Kidney epithelial cell (primary cell): ENCODE data around the gene PTPRO. TPM values are rescaled to one million over a fixed set of nuclear protein-coding genes. Genes with fewer than 3 reads are reported as not detected.

ENCODE experiments used
- DNase-seq: peaks from one replicate; pipeline ENCODE4 v3.0.0-alpha.2; 2010; ENCODE audit warnings: low read depth
- H3K27me3 ChIP-seq: 2 replicates; pipeline ENCODE4 v1.6.0; 2011; ENCODE audit warnings: low read length; ENCODE audit not compliant: control insufficient read depth, insufficient read depth
- H3K36me3 ChIP-seq: 2 replicates; pipeline ENCODE4 v1.5.1; 2011; ENCODE audit warnings: low read length; ENCODE audit not compliant: control insufficient read depth, insufficient read depth
- H3K4me3 ChIP-seq: 2 replicates; pipeline ENCODE4 v1.5.1; 2011; ENCODE audit warnings: low read depth, mild to moderate bottlenecking, control low read depth, low read length
- CTCF ChIP-seq: IDR thresholded peaks from 2 replicates; pipeline ENCODE4 v1.5.1; 2011; ENCODE audit warnings: mild to moderate bottlenecking, moderate library complexity, low read length, control low read depth, inconsistent platforms; ENCODE audit not compliant: insufficient read depth, poor library complexity, severe bottlenecking
- total RNA-seq: library from RNA; depleted of rRNA; stranded (reverse); fragments of >200 nt; gene quantifications from 2 replicates; pipeline ENCODE4 v1.2.3, GENCODE V29; 2015

Gene PTPRO
- total RNA-seq, 1 donor from 2014 or later, result 3.7 TPM

GRCh38 chr12:15600223-15600935 is 278.1 kb downstream of the PTPRO start:
- no peak for DNase-seq
- Histone ChIP-seq H3K27me3 (no peaks in the 10 kb centered on the region), H3K4me3 (no peak overlapping the region), H3K36me3 (no peaks in the 10 kb centered on the region)
- TF ChIP-seq CTCF, result no peak

- no peaks in the 10 kb centered on the region for H3K27me3 ChIP-seq
- peak; percentile 47 for DNase-seq
- no peaks in the 10 kb centered on the region for H3K36me3 ChIP-seq
- no peak for TF ChIP-seq CTCF
- no peak overlapping the region for H3K4me3 ChIP-seq
Observed at GRCh38 chr12:15601210-15601800, 279.0 kb downstream of the PTPRO start.

GRCh38 chr12:15602051-15602672 is 279.9 kb downstream of the PTPRO start:
- no peak for TF ChIP-seq CTCF
- no peak for DNase-seq
- no peak overlapping the region for H3K4me3 ChIP-seq
- no peaks in the 10 kb centered on the region for H3K36me3 ChIP-seq
- no peaks in the 10 kb centered on the region for H3K27me3 ChIP-seq

GRCh38 chr12:15603474-15604085 is 281.3 kb downstream of the PTPRO start:
- Histone ChIP-seq H3K4me3 (no peak overlapping the region), H3K36me3 (no peaks in the 10 kb centered on the region), H3K27me3 (no peaks in the 10 kb centered on the region)
- DNase-seq, result no peak
- TF ChIP-seq CTCF, result no peak

- DNase-seq, result no peak
- Histone ChIP-seq H3K36me3 (no peaks in the 10 kb centered on the region), H3K27me3 (no peaks in the 10 kb centered on the region), H3K4me3 (no peak overlapping the region)
- no peak for TF ChIP-seq CTCF
Observed at GRCh38 chr12:15605881-15606590, 283.7 kb downstream of the PTPRO start.
